Kidney tubule cell (primary cell): Measurements from ENCODE around the gene SMLR1.
A peak's percentile ranks its signal among the peaks of the same experiment; 100 is the strongest.

Experiments used
- DNase-seq: peaks from one replicate; pipeline ENCODE4 v3.0.0-alpha.2; 2018; ENCODE audit warnings: low spot score

SMLR1 gene

DNA sequence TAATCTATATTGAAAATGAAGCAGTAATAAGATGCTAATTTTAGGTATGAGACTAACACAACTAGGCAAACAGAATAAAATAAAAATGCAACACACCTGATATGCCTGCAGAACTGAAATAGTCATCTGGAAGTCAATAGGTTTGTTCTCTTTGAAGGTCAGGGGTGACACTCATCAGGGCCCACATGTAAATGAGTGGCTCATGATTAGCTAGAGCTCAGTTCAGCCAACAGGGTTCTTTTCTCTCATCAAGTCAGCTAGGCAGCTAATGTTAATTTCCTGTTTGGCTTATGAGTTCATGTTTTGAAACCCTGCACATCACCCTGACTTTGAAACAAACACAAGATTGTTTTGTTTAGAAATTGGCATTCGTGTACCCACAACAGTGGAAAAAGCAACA lies 23.8 kb downstream of the SMLR1 start:
- peak; percentile 4 for DNase-seq

DNA sequence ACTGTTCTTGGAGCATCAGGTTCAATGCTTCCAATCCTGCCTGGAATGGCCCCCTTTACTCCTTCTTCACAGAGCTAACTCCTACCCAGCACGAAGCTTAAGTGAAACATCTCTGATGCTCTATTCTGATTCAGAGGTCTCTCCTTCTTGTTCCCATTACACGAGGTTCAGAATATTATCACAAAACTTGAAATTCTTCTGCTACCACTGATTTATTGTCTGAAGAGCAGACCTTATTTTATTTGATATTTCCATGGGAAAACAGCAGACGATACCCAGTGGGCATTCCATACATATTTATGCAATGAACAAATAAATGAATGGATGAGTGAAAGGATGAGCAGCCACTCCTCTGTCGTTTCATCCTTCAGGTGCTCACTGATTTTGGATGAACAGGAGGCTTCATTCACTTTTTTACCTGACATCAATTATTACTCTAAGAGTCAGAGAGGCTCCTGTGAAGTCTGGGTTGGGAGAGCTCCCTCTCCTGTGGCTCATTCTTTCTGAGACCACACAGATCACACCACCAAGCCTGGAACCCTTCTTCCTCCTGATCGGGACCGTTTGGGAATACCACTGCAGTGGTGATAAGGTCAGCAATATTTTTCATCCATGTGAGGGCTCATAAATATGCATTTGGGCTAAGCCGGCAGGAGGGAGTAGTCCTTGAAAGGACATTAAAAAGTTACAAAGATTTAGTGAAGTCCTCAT lies 25.8 kb downstream of the SMLR1 start:
- peak; percentile 4 for DNase-seq

DNA sequence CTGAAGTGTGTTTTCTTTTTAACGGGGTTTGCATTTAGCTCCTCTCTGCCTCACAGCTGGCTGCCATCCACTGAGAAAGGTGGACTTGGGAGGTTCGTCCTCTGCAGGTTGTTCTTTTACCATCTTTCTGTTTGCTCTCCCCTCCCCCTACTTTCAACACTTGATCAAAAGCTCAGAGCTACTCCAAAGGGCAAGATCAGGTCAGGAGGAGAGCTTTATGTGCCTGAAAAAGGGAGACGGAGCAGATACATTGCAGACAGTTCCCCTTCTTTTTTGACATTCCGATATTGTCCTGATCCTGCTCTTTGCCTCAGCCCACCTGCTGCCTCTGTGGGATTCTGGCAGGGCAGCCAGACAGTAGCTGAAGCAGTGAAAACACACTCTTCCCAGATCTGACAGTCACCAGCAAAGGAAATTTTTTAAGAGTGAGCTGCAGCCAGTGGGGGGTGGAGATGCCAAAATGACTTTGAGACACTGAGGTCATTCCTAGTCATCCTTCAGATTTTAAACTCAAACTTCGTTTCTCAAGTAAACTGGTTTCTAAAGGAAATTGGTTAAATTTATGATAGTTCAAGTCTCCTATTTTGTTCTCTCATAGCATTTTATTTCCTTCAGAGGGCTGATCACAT lies 26.5 kb downstream of the SMLR1 start:
- peak; percentile 66 for DNase-seq

DNA sequence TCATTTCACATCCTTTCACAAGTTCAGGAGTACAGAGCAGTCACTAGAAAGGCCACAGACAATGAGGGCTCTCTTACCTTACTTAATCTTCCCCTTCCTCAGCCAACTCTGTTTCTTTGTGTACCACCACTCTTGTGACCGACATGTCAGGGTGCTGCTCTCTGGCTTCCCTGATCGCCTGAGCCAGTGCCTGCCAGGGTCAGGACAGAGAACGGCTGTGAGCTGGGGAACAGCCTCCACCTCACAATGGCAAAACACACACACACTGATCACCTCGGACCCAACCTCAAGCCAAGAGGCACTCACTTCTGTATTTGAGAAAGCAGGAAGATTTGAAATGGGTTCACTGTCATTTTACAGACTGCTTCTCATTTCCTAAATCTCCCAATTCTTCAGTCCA lies 30.8 kb downstream of the SMLR1 start:
- no peak for DNase-seq

DNA sequence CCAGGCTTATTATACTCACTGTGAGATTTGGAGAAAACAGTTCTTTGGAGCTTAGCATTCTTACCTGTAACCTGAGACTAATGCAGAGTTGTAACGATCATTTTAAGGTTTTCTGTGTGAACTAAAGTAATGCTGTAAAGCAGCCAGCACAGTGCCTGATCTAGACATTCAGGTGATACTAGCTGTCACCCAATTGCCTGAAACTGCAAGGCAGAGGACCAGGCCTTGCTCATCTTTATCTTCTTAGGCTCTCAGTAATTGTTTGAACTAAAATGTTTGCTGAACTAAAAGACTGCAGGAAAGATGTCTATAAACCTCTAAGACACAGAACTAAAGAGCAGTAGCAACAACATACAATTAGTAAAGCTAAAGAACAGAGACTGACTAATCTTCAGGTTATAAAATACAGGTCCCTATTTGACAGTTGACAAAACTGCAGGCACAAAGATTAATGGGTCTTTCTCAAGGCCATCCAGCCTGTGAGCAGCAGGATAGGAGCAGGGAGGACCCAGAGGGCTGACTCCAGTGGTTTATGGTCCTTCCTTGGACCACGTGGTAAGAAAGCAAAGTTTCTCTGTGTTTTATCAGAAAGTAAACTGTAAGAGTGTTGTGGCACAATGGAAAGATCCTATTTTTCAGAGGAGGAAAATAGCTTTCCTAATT lies 31.4 kb downstream of the SMLR1 start:
- DNase-seq = no peak

DNA sequence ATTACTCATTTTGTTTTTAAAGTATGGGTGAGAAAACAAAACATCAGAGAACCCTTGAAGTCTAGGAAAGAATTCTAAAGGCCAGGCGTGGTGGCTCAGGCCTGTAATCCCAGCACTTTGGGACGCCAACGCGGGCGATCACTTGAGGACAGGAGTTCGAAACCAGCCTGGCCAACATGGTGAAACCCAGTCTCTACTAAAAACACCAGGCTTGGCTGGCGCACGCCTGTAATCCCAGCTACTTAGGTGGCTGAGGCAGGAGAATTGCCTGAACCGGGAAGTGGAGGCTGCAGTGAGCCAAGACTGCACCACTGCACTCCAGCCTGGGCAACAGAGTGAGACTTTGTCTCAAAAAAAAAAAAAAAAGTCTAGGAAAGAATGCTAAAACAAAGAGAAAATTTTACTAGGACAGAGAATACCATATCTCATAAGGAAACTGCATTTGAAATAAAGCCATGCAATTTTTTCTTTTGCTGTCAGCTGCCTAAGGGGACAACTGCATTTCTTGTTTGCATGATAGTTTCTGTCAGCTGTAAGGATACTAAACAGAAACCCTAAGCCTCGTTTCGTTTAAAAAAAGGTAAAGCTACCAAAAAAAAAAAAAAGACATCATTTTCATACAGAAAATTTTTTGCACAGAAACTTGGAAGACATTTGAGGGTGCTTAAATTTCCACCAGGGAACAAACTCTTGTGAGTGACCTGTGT lies 32.1 kb downstream of the SMLR1 start:
- DNase-seq = no peak

DNA sequence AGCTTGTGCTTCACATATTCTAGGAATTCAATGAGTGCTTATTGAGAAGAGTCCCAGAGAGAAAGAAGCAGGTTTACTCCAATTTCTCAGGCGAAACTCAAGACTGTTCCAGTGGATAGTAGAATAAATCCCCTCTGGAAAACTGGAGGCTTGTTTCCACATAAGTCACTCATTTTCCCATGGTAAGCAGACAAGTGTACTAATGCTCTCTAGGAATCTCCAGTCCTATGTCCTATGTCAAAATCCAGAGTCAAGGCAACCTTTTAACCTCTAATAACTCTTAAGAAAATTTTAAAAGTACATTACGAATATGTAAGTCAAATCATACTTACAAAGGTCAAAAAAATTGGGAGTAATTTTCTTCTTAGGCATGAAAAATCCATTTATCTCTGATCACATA lies 35.2 kb downstream of the SMLR1 start:
- DNase-seq = no peak

DNA sequence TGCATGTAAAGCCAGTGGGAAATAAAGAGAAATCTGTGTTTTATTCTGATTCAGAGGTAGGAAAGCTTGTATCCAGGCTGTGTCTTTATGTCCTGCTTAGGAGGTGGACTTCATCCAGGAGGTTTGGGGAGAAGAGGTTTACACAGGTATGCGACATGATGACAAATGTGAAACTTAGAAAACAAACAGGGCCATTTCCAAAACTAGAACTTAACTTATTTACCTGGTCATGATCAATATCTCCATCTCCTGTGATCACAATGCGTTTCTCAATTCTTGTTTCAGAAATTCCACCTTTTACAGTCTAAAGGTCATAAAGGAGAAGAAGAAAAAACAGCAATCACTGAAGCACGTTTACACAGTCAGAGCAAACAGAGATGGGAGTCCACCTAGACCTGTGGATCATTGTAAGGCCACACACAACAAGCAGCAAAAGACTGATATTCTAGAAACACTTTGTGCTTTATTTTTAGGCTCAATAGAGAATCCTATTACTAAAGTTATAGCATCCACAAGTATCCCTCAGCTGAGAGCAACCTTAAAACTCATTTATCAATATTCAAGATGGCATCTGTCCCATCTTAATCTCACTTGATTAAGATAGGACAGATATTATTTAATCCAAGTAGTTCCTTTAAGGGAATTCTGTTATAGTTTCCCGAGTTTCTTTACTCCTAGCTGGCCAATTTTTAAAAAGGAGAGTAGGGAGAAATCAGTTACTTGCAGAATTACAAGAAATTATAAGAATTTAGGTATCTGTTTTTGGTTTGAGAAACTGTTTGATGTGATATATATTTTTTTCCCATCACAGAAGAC lies 36.4 kb downstream of the SMLR1 start:
- no peak for DNase-seq

DNA sequence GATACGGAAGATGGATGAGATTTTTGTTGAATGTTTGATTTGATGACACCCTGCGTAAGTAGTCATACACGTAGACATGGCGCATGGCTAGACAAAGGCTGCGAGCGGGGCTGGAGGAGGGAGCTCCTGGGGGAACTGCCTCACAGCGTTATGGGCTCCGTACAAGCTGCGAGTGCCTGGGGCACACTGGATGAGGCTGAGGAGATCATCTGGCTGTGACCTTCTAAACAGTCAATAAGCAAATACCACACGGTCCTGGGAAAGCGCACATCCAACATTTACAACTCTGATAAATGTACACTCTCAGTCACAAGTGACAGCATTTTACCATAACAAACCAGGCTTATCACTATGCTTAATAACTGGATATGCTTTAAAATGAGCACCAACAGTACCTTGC lies 37.1 kb downstream of the SMLR1 start:
- DNase-seq = no peak

DNA sequence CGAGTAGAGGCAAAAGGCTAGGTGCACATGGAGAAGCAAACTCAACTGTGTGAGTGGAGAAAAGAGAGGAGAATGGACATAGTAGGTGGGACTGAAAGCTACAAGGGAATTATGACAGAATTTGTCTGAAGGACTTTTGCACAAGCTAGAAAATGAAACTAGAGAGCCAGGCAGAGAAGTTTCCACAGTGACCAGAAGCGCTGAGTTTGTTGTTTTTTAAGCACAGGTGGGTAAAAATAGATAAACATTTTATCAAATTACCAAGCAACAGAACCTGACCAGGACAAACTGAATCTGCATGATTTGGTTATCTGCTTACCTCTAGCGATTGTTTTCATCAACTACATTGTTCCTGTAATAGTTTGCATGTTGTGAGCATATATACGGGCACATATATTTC lies 38.6 kb downstream of the SMLR1 start:
- no peak for DNase-seq

DNA sequence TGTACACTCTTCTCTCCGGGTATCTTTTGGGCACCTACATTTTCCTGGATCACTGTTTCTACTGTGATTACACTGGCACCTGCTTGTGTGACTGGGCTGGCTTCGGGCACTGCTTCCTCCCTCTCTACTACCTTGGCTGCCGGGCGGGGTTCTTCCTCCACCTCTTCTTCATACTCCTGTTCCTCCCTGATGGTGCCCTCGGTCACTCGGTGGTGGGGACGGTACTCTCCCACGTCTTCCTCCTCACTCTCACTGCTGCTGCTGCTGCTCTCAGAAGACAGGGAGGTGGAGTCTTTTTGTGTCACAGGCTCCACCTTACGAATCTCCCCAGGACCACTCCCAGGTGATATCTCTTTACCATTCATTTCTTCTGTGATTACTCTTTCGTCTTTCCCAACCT lies 42.5 kb downstream of the SMLR1 start:
- no peak for DNase-seq

DNA sequence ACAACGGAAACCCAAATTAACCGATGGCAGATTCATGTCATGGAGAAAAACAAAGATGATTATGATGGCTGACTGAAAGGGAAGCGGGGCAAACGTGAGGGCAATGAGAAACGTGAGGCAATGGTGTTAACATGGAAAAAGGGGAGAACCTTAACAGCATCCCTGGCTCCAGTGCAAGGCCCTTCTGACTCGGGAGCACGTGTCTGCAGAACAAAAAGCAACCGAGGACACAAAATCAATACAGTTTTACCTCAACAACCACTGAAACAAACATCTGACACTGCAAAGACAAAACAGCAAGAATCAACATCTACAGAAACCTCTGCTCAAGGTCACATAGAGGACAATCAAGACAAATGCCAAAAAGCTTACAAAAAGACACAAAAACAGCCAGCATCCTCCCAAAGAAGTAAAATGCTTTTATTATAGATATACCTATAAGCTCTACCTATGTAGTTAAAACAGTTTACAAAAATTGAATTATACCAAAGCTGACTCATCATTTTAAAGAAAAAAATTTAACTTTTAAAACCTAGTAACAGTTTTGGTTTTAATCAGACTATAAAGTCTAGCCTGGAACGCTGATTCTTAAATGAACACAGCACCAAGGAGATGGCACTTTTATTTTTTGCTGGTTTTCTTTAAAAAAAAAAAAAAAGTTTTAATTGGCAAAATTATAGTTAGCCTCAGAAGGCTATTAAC lies 43.1 kb downstream of the SMLR1 start:
- no peak for DNase-seq

DNA sequence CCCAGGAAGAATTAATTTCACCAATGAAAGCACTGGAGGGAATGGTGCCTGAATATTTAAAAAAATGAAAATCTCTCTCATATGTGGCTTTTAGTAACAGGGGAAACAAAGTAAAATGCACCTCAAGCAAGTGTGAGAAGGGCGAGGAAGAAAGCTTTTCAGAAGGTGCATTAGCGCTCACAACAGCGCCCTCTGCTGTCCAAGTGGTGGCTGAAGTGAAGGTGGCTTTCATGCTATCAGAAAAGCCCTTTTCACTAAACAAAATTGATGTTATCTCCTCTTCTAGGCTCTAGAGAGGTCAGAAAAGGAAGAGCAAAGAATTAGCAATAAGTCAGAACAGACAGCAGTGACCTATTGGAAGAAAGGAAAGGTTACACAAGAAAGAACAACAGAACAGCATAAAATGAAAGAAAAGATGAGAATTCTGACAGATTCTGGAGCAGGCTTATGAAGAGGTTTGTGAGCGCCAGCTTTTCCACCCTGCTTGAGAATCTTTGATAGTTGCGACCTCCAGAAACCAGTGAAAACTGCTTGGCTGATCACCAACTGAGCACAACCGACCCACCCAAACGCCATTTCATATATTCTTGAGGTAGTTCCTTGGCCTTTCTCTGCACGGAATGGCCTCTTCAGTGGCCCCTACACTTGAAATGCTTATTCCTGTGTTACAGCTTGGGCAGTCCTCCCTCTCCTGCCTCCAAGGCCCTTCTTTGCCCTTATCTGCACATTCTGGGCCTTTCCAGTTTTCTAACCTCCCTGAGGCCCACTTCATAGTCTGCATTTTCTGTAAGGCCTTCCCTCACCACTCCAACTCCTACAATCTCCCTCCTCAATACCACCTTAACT lies 45.3 kb downstream of the SMLR1 start:
- DNase-seq = peak; percentile 61

DNA sequence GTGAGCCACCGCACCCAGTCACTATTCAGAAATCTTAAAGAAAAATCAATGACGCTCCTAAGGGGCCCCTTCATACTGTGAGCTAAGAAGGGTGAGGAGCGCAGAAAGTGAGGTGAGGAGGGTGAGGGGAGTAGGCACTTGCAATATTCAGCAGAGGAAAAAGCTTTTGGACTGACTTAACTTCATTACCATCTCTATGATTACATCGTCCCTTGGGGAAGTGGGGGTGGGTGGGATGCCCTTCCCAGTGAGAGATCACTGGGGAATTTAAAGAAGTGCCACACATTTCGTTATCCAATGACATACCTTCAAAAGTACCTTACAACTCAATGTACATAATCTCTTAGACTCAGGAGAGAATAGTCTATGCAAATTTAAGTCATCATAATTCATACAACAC lies 46.5 kb downstream of the SMLR1 start:
- no peak for DNase-seq

DNA sequence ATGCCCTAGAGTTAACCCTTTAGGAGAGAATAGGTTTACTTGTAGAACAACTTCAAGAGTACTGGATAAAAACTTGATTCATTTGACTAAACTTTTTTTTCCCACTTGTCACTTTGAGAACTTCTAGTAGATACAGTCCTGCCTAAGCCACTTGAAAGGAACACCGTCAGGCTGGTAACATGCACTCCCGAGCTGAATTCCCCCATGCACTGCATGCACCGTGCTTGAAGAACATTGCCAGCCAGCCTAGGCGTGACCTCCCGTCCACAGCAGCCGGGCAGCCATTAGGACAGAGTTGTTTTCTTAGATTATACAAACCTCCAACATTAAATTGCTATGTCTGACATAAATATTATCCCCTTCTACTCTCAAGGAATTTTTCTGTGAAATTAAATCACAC lies 52.6 kb downstream of the SMLR1 start:
- no peak for DNase-seq

DNA sequence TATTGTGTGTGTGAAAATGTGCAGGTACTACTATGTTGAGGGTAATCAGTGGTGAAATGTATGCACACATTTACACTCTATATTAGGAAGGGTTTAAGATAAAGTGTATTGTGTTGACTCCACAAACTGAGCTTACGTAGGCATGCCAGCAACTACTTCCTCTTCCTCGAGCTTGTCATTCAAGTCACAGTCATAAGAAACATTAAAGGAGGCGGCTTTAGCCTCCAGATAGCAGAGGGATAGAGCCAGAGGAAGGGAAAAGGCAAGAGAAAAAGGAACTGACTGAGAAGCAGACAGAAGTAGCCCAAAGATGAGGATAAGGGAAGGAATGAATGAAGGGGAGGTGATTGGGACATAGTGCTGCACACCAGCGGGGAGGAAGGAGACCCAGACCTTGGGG lies 55.2 kb downstream of the SMLR1 start:
- no peak for DNase-seq

DNA sequence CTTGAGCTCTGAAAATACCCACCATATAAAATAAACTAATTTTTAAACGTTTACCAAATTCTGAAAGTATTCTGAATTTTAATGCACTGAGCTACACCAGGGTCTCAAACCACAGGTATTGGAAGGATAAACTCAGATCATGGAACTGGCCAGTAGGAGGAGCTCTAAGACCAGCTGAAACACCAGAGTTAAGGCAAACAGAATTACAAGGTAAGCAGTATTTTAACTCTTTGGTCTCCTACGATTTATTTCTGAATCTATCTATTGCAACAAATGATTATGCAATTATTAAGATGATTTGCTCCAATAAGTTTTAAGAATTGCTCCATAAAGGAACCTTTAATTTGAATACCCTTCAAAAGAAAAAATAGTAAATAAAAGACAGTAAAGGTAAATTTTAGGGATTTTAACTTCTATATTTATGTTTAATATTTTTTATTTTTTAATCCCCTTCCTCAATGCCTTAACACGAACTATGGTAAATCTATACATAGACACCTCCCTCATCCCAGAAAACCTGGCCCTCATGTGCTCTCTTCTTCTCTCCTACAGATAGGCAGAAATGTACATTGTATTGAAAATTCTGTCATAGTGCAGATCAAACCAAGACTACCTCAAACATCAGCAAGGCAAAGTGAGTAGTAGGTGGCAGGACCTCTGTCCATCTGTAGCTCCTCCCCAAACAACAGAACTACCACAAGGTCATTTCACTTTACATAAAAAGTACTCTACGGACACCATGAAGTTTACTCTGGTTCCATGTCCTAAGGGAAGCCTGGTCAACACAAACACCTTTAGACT lies 58.4 kb downstream of the SMLR1 start:
- DNase-seq = peak; percentile 77
